Gastroesophageal sphincter (tissue), 3 donors: ENCODE measurements around the gene SPTBN5.

Experiments
- EP300 ChIP-seq: sonication (generic); formaldehyde crosslinking; IDR thresholded peaks from one replicate; pipeline ENCODE4 v1.6.1; 2017; ENCODE audit warnings: antibody characterized with exemption, mild to moderate bottlenecking
- POLR2A ChIP-seq, 2 donors: fragments of 450-650 bp; IDR thresholded peaks; one replicate each; pipeline ENCODE4 v1.6.1; 2017; ENCODE audit warnings: antibody characterized with exemption in 2 of 2, mild to moderate bottlenecking in 2 of 2, moderate library complexity in 1 of 2
- POLR2AphosphoS5 ChIP-seq: sonication (generic); formaldehyde crosslinking; IDR thresholded peaks from one replicate; pipeline ENCODE4 v1.6.1; 2017; ENCODE audit warnings: antibody characterized with exemption
- TF ChIP-seq, protein P1 (sequence below), 4 experiments: fragments of 200-600 bp in 2 of 4; fragments of 450-650 bp in 2 of 4; sonication (generic) in 1 of 4; IDR thresholded peaks; one replicate each; pipeline ENCODE4 v1.5.1; 2017 to 2019; ENCODE audit warnings: antibody characterized with exemption in 4 of 4, mild to moderate bottlenecking in 2 of 4, moderate library complexity in 2 of 4

GRCh38 chr15:41804916-41805666 is 88.8 kb downstream of the SPTBN5 start:
- TF ChIP-seq, protein P1, sequence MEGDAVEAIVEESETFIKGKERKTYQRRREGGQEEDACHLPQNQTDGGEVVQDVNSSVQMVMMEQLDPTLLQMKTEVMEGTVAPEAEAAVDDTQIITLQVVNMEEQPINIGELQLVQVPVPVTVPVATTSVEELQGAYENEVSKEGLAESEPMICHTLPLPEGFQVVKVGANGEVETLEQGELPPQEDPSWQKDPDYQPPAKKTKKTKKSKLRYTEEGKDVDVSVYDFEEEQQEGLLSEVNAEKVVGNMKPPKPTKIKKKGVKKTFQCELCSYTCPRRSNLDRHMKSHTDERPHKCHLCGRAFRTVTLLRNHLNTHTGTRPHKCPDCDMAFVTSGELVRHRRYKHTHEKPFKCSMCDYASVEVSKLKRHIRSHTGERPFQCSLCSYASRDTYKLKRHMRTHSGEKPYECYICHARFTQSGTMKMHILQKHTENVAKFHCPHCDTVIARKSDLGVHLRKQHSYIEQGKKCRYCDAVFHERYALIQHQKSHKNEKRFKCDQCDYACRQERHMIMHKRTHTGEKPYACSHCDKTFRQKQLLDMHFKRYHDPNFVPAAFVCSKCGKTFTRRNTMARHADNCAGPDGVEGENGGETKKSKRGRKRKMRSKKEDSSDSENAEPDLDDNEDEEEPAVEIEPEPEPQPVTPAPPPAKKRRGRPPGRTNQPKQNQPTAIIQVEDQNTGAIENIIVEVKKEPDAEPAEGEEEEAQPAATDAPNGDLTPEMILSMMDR (IDR thresholded peaks at IDR 0.05): no peak
- TF ChIP-seq EP300 (no peak), POLR2AphosphoS5 (no peak), POLR2A (IDR thresholded peaks at IDR 0.05) (no peak)
